ENCODE data around the gene UST. TPM values are rescaled to one million over a fixed set of nuclear protein-coding genes. Genes with fewer than 3 reads are reported as not detected.

UST gene
- total and polyA plus RNA-seq, 7 experiments from 2014 or later: 0.35 to 2.6 (median 0.46) TPM; not detected in 2

- Histone ChIP-seq H3K4me1 (ENCODE audit: control insufficient read depth in 2 of 2, insufficient read depth in 2 of 2, low read length in 2 of 2) (no peaks in the 10 kb centered on the region), H3K4me3 (ENCODE audit: low read length) (no peak overlapping the region), H3K36me3 (ENCODE audit: control insufficient read depth in 2 of 3, insufficient read depth in 3 of 3, low read length in 3 of 3) (no peaks in the 10 kb centered on the region), H3K27ac (ENCODE audit: low read depth, low read length) (no peak overlapping the region), H3K9me3 (ENCODE audit: control insufficient read depth in 2 of 3, low read length in 3 of 3) (no peaks in the 10 kb centered on the region), H3K27me3 (ENCODE audit: control insufficient read depth in 2 of 2, insufficient read depth in 2 of 2, low read length in 2 of 2) (no peaks in the 10 kb centered on the region)
- Mint-ChIP-seq H3K27ac (no peak overlapping the region), H3K27me3 (peaks cover 0 to 20% (median 2%) of the 10 kb centered on the region in 5 donors), H3K36me3 (no peaks in the 10 kb centered on the region), H3K4me1 (no peaks in the 10 kb centered on the region), H3K9me3 (no peaks in the 10 kb centered on the region), H3K4me3 (no peak overlapping the region)
- ATAC-seq (no peak), DNase-seq (no peak)
- intact Hi-C loops (cut with micrococcal nuclease): no loop called here
- ChIA-PET POLR2A (no interaction called here), CTCF (no interaction called here)
Observed at GRCh38 chr6:148885136-148885865, 138.5 kb downstream of the UST start.

- Mint-ChIP-seq H3K4me1 (no peaks in the 10 kb centered on the region), H3K4me3 (no peak overlapping the region), H3K9me3 (no peaks in the 10 kb centered on the region), H3K27me3 (peaks cover 0 to 23% (median 2%) of the 10 kb centered on the region in 5 donors), H3K27ac (no peak overlapping the region), H3K36me3 (no peaks in the 10 kb centered on the region)
- Histone ChIP-seq H3K36me3 (ENCODE audit: control insufficient read depth in 2 of 3, insufficient read depth in 3 of 3, low read length in 3 of 3) (no peaks in the 10 kb centered on the region), H3K27ac (ENCODE audit: low read depth, low read length) (no peak overlapping the region), H3K4me3 (ENCODE audit: low read length) (no peak overlapping the region), H3K9me3 (ENCODE audit: control insufficient read depth in 2 of 3, low read length in 3 of 3) (no peaks in the 10 kb centered on the region), H3K27me3 (ENCODE audit: control insufficient read depth in 2 of 2, insufficient read depth in 2 of 2, low read length in 2 of 2) (no peaks in the 10 kb centered on the region), H3K4me1 (ENCODE audit: control insufficient read depth in 2 of 2, insufficient read depth in 2 of 2, low read length in 2 of 2) (no peaks in the 10 kb centered on the region)
- no peak for ATAC-seq
- no peak for DNase-seq
- ChIA-PET POLR2A (no interaction called here), CTCF (no interaction called here)
- intact Hi-C loops (cut with micrococcal nuclease): no loop called here
Observed at GRCh38 chr6:148885925-148886845, 139.4 kb downstream of the UST start.

GRCh38 chr6:148887181-148887580 is 140.4 kb downstream of the UST start:
- Mint-ChIP-seq H3K4me1 (no peaks in the 10 kb centered on the region), H3K27ac (no peak overlapping the region), H3K9me3 (no peaks in the 10 kb centered on the region), H3K27me3 (peaks cover 0 to 19% (median 2%) of the 10 kb centered on the region in 5 donors), H3K4me3 (no peak overlapping the region), H3K36me3 (no peaks in the 10 kb centered on the region)
- intact Hi-C loops (cut with micrococcal nuclease): no loop called here
- H3K27me3 ChIP-seq (ENCODE audit: control insufficient read depth in 2 of 2, insufficient read depth in 2 of 2, low read length in 2 of 2): no peaks in the 10 kb centered on the region
- H3K4me1 ChIP-seq (ENCODE audit: control insufficient read depth in 2 of 2, insufficient read depth in 2 of 2, low read length in 2 of 2): no peaks in the 10 kb centered on the region
- no peaks in the 10 kb centered on the region for H3K9me3 ChIP-seq (ENCODE audit: control insufficient read depth in 2 of 3, low read length in 3 of 3)
- ChIA-PET CTCF (no interaction called here), POLR2A (no interaction called here)
- H3K36me3 ChIP-seq (ENCODE audit: control insufficient read depth in 2 of 3, insufficient read depth in 3 of 3, low read length in 3 of 3): no peaks in the 10 kb centered on the region
- H3K4me3 ChIP-seq (ENCODE audit: low read length): no peak overlapping the region
- no peak overlapping the region for H3K27ac ChIP-seq (ENCODE audit: low read depth, low read length)
- DNase-seq: no peak
- no peak for ATAC-seq

DNA sequence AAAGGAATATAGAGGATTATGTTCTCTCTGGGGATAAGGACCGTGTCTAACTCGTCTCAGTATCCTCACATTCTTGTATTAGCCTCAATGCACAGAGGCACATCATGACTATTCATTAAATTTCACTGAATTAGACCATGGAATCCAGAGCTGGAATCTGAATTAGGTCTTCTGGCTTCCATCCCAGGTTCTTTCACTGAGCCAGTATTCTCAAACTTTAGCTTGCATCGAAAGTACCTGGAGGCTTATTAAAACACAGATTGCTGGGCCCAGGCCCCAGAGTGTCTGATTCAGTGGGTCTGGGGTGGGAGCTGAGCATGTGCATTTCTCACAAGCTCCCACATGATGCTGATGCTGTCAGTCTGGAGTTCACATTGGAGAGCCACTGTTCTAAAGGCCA is 142.0 kb downstream of the UST start:
- Histone ChIP-seq H3K4me3 (ENCODE audit: low read length) (no peak overlapping the region), H3K27me3 (ENCODE audit: control insufficient read depth in 2 of 2, insufficient read depth in 2 of 2, low read length in 2 of 2) (no peaks in the 10 kb centered on the region), H3K9me3 (ENCODE audit: control insufficient read depth in 2 of 3, low read length in 3 of 3) (no peaks in the 10 kb centered on the region), H3K36me3 (ENCODE audit: control insufficient read depth in 2 of 3, insufficient read depth in 3 of 3, low read length in 3 of 3) (no peaks in the 10 kb centered on the region), H3K27ac (ENCODE audit: low read depth, low read length) (no peak overlapping the region), H3K4me1 (ENCODE audit: control insufficient read depth in 2 of 2, insufficient read depth in 2 of 2, low read length in 2 of 2) (no peaks in the 10 kb centered on the region)
- H3K36me3 Mint-ChIP-seq: no peaks in the 10 kb centered on the region
- H3K27ac Mint-ChIP-seq: no peak overlapping the region
- CTCF ChIA-PET: no interaction called here
- DNase-seq: no peak
- H3K4me1 Mint-ChIP-seq: no peaks in the 10 kb centered on the region
- POLR2A ChIA-PET: no interaction called here
- no peaks in the 10 kb centered on the region for H3K9me3 Mint-ChIP-seq
- ATAC-seq: no peak
- intact Hi-C loops (cut with micrococcal nuclease): no loop called here
- peaks cover 0 to 19% (median 2%) of the 10 kb centered on the region in 5 donors for H3K27me3 Mint-ChIP-seq
- no peak overlapping the region for H3K4me3 Mint-ChIP-seq

GRCh38 chr6:148890096-148890495 is 143.3 kb downstream of the UST start:
- DNase-seq (no peak), ATAC-seq (no peak)
- H3K27ac ChIP-seq (ENCODE audit: low read depth, low read length): no peak overlapping the region
- ChIA-PET POLR2A (no interaction called here), CTCF (no interaction called here)
- no peaks in the 10 kb centered on the region for H3K36me3 Mint-ChIP-seq
- no peak overlapping the region for H3K4me3 ChIP-seq (ENCODE audit: low read length)
- no peaks in the 10 kb centered on the region for H3K27me3 ChIP-seq (ENCODE audit: control insufficient read depth in 2 of 2, insufficient read depth in 2 of 2, low read length in 2 of 2)
- H3K27ac Mint-ChIP-seq: no peak overlapping the region
- no peaks in the 10 kb centered on the region for H3K4me1 ChIP-seq (ENCODE audit: control insufficient read depth in 2 of 2, insufficient read depth in 2 of 2, low read length in 2 of 2)
- no peaks in the 10 kb centered on the region for H3K36me3 ChIP-seq (ENCODE audit: control insufficient read depth in 2 of 3, insufficient read depth in 3 of 3, low read length in 3 of 3)
- intact Hi-C loops (cut with micrococcal nuclease): no loop called here
- H3K4me3 Mint-ChIP-seq: no peak overlapping the region
- H3K4me1 Mint-ChIP-seq: no peaks in the 10 kb centered on the region
- H3K9me3 ChIP-seq (ENCODE audit: control insufficient read depth in 2 of 3, low read length in 3 of 3): no peaks in the 10 kb centered on the region
- H3K27me3 Mint-ChIP-seq: peaks cover 0 to 21% (median 2%) of the 10 kb centered on the region in 5 donors
- peaks cover 0 to 2% (median 0%) of the 10 kb centered on the region in 11 donors for H3K9me3 Mint-ChIP-seq

DNA sequence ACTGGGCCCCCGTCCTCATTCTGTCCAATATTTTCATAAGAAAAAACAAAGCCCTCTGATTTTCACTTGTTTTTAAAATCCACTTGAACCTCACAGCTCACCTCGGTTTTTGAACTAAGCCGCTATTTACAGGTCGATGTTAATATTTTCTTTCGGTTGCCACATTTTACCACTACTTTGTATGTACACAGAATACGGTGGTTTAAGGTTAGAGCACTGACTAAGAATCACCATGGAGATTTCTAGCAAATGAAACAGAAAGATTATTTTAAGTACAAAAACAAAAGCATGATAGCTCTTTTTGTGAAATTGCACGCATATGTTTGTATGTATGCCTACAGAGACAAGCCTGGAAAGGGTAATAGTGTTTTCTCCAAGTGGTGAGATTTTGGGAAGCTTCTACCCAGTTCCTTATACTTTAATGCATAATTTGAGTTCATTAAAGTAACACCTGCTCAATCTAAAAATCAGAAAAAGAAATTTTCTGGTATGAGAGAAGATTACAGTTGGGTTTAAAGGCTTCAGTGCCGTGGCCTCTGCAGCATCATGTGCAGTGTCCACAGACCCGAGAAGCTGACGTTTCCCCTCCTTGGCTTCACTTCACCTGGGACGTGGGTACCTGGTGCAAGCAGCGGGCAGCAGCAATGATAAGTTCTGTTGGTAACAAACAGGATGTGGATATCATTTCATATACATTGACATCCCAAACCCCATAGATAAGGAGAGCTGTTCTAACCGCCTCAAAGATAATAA is 144.0 kb downstream of the UST start:
- ChIA-PET CTCF (no interaction called here), POLR2A (no interaction called here)
- H3K27ac ChIP-seq (ENCODE audit: low read depth, low read length): no peak overlapping the region
- ATAC-seq (no peak), DNase-seq (no peak)
- intact Hi-C loops (cut with micrococcal nuclease): no loop called here
- H3K4me3 ChIP-seq (ENCODE audit: low read length): no peak overlapping the region
- Mint-ChIP-seq H3K27me3 (peaks cover 0 to 24% (median 2%) of the 10 kb centered on the region in 5 donors), H3K4me3 (no peak overlapping the region), H3K9me3 (peaks cover 0 to 2% (median 0%) of the 10 kb centered on the region in 11 donors), H3K36me3 (no peaks in the 10 kb centered on the region), H3K4me1 (no peaks in the 10 kb centered on the region), H3K27ac (no peak overlapping the region)
- H3K4me1 ChIP-seq (ENCODE audit: control insufficient read depth in 2 of 2, insufficient read depth in 2 of 2, low read length in 2 of 2): no peaks in the 10 kb centered on the region
- no peaks in the 10 kb centered on the region for H3K36me3 ChIP-seq (ENCODE audit: control insufficient read depth in 2 of 3, insufficient read depth in 3 of 3, low read length in 3 of 3)
- no peaks in the 10 kb centered on the region for H3K9me3 ChIP-seq (ENCODE audit: control insufficient read depth in 2 of 3, low read length in 3 of 3)
- H3K27me3 ChIP-seq (ENCODE audit: control insufficient read depth in 2 of 2, insufficient read depth in 2 of 2, low read length in 2 of 2): no peaks in the 10 kb centered on the region
